Measurements from ENCODE around the gene RXRB.

Gene RXRB

DNA sequence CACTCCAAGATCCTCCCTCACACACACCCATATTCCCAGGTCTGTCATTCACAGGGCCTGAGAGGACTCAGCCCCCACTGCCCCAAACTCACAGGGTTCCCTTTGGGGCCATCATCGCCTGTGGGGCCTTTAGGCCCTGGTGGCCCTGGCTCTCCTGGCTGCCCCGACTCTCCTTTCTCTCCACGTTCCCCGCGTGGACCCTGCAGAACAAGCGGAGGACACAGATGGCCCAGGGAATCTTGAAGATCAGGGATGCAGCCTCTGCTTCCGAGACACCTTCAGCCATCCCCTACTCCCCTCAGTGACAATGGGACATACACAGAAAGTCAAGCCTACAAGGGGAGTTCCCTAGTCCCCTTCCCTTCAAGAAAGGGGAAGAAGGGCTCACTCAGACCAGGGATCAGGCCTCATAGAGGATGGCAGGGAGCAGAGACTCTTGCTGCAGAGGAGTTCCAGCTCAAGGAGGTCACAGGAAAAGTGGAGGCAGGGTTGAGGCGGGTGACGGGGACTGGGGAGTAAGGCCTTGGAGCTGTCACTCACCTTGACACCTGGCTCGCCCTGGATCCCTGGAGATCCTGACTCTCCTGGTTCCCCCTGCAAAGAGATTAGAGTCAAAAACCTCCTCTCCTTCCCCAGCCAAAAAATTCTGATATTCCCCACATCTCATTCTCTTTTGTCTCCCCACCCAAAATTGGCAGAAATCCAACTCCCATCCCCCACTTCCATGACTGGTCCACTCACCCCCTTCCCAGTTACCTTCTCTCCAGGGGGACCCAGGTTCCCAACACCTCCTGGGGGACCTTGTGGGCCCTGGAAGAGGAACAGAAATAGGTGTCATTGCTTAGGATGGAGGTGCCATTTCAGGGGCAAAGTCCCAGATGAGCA lies 30.9 kb downstream of the RXRB start:
- H3K79me1 ChIP-seq (ENCODE audit: low read length), result no peaks in the 10 kb centered on the region
- WGBS (ENCODE audit: extremely low coverage, insufficient coverage, low lambda C conversion rate), result no CpG with 5 or more reads among the region's 10 CpGs
- no peaks in the 10 kb centered on the region for H3K36me3 ChIP-seq (ENCODE audit: control insufficient read depth, insufficient read depth, low read length)

DNA sequence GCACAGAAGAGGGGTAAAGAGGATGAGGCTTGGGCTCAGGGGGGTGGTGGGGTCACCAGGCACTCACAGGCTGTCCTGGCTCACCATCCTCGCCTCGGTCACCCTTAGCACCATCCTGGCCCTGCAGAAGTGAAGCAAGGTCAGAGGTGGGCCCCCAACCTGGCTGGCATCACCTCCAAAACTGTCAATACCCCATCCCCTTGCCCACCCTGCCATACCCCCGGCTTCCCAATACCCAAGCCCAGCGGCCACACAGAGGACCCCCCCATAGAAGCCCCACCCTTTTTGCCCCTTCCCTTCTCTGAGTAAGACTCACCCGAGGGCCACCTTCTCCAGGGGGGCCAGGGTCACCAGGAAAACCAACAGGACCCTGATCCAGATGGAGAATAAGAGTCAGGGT lies 31.8 kb downstream of the RXRB start:
- Histone ChIP-seq H3K9ac (ENCODE audit: low read length) (no peak overlapping the region), H3K18ac (ENCODE audit: low read length) (no peak overlapping the region), H3K4me3 (ENCODE audit: low read length) (no peak overlapping the region), H3K4me1 (ENCODE audit: control insufficient read depth, low read depth, low read length) (no peaks in the 10 kb centered on the region), H2BK120ac (ENCODE audit: low read depth, low read length) (no peak overlapping the region), H3K23ac (ENCODE audit: low read length) (no peak overlapping the region), H3K79me2 (ENCODE audit: control insufficient read depth, insufficient read depth, low read length) (no peaks in the 10 kb centered on the region), H4K8ac (ENCODE audit: low read depth, low read length) (no peak overlapping the region), H2BK5ac (ENCODE audit: low read length) (no peak overlapping the region), H2BK15ac (replicated peaks; ENCODE audit: low read depth) (no peak overlapping the region), H3K56ac (ENCODE audit: low read length) (no peak overlapping the region), H3K4me2 (ENCODE audit: low read length) (no peak overlapping the region), H3K27me3 (ENCODE audit: insufficient read depth, low read length, poor library complexity) (no peaks in the 10 kb centered on the region), H3K36me3 (ENCODE audit: control insufficient read depth, insufficient read depth, low read length) (no peaks in the 10 kb centered on the region), H3K4ac (ENCODE audit: low read depth, low read length) (no peak overlapping the region), H3K27ac (ENCODE audit: low read depth, low read length) (no peak overlapping the region), H4K5ac (ENCODE audit: low read length) (no peak overlapping the region), H3K79me1 (ENCODE audit: low read length) (no peaks in the 10 kb centered on the region), H2AK5ac (ENCODE audit: low read length) (no peak overlapping the region)
- no peak for DNase-seq
- no CpG with 5 or more reads among the region's 5 CpGs for WGBS (ENCODE audit: extremely low coverage, insufficient coverage, low lambda C conversion rate)

More for the DNA sequence above, 30.9 kb downstream of the RXRB start:
- H3K27me3 ChIP-seq (ENCODE audit: insufficient read depth, low read length, poor library complexity), result no peaks in the 10 kb centered on the region
- H4K8ac ChIP-seq (ENCODE audit: low read depth, low read length), result no peak overlapping the region
- no peak overlapping the region for H3K4me2 ChIP-seq (ENCODE audit: low read length)
- no peak overlapping the region for H2BK5ac ChIP-seq (ENCODE audit: low read length)
- no peak overlapping the region for H4K5ac ChIP-seq (ENCODE audit: low read length)
- DNase-seq, result no peak
- H3K56ac ChIP-seq (ENCODE audit: low read length), result no peak overlapping the region
- no peaks in the 10 kb centered on the region for H3K79me2 ChIP-seq (ENCODE audit: control insufficient read depth, insufficient read depth, low read length)
- no peak overlapping the region for H3K9ac ChIP-seq (ENCODE audit: low read length)
- no peak overlapping the region for H2AK5ac ChIP-seq (ENCODE audit: low read length)
- no peak overlapping the region for H3K23ac ChIP-seq (ENCODE audit: low read length)
- H3K18ac ChIP-seq (ENCODE audit: low read length), result no peak overlapping the region
- H3K27ac ChIP-seq (ENCODE audit: low read depth, low read length), result no peak overlapping the region
- H3K4me1 ChIP-seq (ENCODE audit: control insufficient read depth, low read depth, low read length), result no peaks in the 10 kb centered on the region
- no peak overlapping the region for H3K4me3 ChIP-seq (ENCODE audit: low read length)
- H2BK15ac ChIP-seq (replicated peaks; ENCODE audit: low read depth), result no peak overlapping the region
- H3K4ac ChIP-seq (ENCODE audit: low read depth, low read length), result no peak overlapping the region
- H2BK120ac ChIP-seq (ENCODE audit: low read depth, low read length), result no peak overlapping the region

DNA sequence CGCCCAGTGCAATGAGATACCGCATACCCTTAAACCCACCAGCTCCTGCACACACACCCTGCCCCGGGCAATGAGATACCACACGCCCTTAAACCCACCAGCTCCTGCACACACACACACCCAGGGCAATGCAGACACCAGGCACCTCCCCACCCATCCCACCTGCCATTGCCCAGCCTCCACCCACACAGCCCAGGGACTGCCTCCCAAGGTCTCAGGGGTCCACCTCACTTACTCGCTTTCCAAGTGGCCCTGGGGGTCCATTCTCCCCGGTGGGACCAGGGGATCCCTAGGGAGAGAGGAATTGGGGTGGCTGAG lies 32.2 kb downstream of the RXRB start:
- DNase-seq, result no peak
- WGBS (ENCODE audit: extremely low coverage, insufficient coverage, low lambda C conversion rate), result no CpG with 5 or more reads among the region's 6 CpGs
- H2BK120ac ChIP-seq (ENCODE audit: low read depth, low read length), result no peak overlapping the region
- no peak overlapping the region for H3K4me2 ChIP-seq (ENCODE audit: low read length)
- H3K4me1 ChIP-seq (ENCODE audit: control insufficient read depth, low read depth, low read length), result no peaks in the 10 kb centered on the region
- H3K27me3 ChIP-seq (ENCODE audit: insufficient read depth, low read length, poor library complexity), result no peaks in the 10 kb centered on the region
- H4K8ac ChIP-seq (ENCODE audit: low read depth, low read length), result no peak overlapping the region
- no peak overlapping the region for H3K23ac ChIP-seq (ENCODE audit: low read length)
- H3K79me1 ChIP-seq (ENCODE audit: low read length), result no peaks in the 10 kb centered on the region
- H2AK5ac ChIP-seq (ENCODE audit: low read length), result no peak overlapping the region
- no peak overlapping the region for H4K5ac ChIP-seq (ENCODE audit: low read length)
- H3K4ac ChIP-seq (ENCODE audit: low read depth, low read length), result no peak overlapping the region
- H2BK5ac ChIP-seq (ENCODE audit: low read length), result no peak overlapping the region
- no peak overlapping the region for H3K4me3 ChIP-seq (ENCODE audit: low read length)
- H3K56ac ChIP-seq (ENCODE audit: low read length), result no peak overlapping the region
- H3K18ac ChIP-seq (ENCODE audit: low read length), result no peak overlapping the region
- no peaks in the 10 kb centered on the region for H3K79me2 ChIP-seq (ENCODE audit: control insufficient read depth, insufficient read depth, low read length)
- H3K36me3 ChIP-seq (ENCODE audit: control insufficient read depth, insufficient read depth, low read length), result no peaks in the 10 kb centered on the region
- no peak overlapping the region for H3K27ac ChIP-seq (ENCODE audit: low read depth, low read length)
- H2BK15ac ChIP-seq (replicated peaks; ENCODE audit: low read depth), result no peak overlapping the region
- H3K9ac ChIP-seq (ENCODE audit: low read length), result no peak overlapping the region

DNA sequence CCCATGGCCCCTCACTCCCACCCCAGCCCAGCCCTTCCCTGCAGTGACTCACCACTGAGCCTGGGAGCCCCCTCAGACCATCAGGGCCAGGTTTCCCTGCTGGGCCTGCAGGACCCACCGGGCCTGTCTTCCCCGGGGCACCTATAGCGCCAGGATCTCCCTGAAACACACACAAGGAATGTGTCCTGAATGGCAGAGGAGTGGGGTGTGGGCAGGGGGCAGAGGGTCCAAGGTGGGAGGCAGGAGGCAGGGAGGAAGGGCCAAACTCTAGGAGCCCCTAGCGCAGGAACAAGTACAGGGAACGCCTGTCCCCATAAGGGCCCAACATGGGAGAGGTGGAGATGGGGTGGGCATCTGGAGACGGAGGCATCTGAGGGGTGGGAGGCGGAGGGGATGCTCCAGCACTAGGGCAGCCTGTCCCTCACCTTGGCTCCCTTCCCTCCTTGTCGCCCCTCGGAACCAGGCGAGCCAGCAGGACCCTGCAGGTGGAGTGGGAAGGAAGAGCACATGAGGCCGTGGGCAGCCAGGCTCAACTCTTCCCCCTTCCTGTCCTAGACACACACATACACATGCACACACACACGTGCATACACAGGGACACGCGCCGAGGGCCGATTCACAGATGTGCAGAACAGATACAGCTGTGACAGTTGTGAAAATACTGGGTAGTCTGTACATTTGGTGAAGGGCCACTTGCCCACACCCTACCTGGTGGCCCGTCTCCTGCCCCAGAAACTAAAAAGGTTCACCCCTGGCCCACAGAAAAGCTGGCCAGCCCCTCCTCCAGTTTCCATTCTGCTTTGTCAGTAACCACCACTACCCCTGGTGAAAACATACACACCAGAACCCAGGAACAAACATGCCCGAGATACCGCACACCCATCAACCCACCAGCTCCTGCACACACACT lies 32.8 kb downstream of the RXRB start:
- Histone ChIP-seq H3K9ac (ENCODE audit: low read length) (no peak overlapping the region), H2BK15ac (replicated peaks; ENCODE audit: low read depth) (no peak overlapping the region), H2BK5ac (ENCODE audit: low read length) (no peak overlapping the region), H3K23ac (ENCODE audit: low read length) (no peak overlapping the region), H3K18ac (ENCODE audit: low read length) (no peak overlapping the region), H3K4ac (ENCODE audit: low read depth, low read length) (no peak overlapping the region), H3K4me2 (ENCODE audit: low read length) (no peak overlapping the region), H3K36me3 (ENCODE audit: control insufficient read depth, insufficient read depth, low read length) (no peaks in the 10 kb centered on the region), H3K4me3 (ENCODE audit: low read length) (no peak overlapping the region), H3K56ac (ENCODE audit: low read length) (no peak overlapping the region), H2BK120ac (ENCODE audit: low read depth, low read length) (no peak overlapping the region), H2AK5ac (ENCODE audit: low read length) (no peak overlapping the region), H3K79me1 (ENCODE audit: low read length) (no peaks in the 10 kb centered on the region), H3K4me1 (ENCODE audit: control insufficient read depth, low read depth, low read length) (no peaks in the 10 kb centered on the region), H4K5ac (ENCODE audit: low read length) (no peak overlapping the region), H3K27me3 (ENCODE audit: insufficient read depth, low read length, poor library complexity) (no peaks in the 10 kb centered on the region), H3K27ac (ENCODE audit: low read depth, low read length) (no peak overlapping the region), H4K8ac (ENCODE audit: low read depth, low read length) (no peak overlapping the region), H3K79me2 (ENCODE audit: control insufficient read depth, insufficient read depth, low read length) (no peaks in the 10 kb centered on the region)
- DNase-seq, result no peak
- no CpG with 5 or more reads among the region's 19 CpGs for WGBS (ENCODE audit: extremely low coverage, insufficient coverage, low lambda C conversion rate)

DNA sequence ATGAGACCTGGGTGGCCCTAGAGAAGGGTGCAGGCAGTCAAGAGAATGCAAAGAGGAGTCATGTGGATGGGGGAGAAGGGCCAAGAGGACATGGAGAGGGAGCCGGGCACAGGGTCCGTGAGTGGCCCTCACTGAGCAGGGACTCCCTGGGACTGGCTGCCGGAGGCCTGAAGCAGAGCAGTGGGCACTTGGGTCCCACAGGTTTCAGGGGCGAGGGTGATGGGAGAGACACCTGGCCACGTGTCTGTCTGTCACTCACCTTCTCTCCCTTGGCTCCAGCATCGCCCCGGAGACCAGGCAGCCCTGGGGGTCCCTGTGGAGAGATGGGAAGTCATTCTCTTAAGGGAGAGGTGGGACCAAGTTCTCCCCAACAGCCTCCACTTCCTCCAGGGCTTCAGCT lies 33.7 kb downstream of the RXRB start:
- no CpG with 5 or more reads among the region's 7 CpGs for WGBS (ENCODE audit: extremely low coverage, insufficient coverage, low lambda C conversion rate)
- no peak for DNase-seq
- no peak overlapping the region for H3K56ac ChIP-seq (ENCODE audit: low read length)
- H3K4me1 ChIP-seq (ENCODE audit: control insufficient read depth, low read depth, low read length), result no peaks in the 10 kb centered on the region
- no peak overlapping the region for H3K4me3 ChIP-seq (ENCODE audit: low read length)
- no peak overlapping the region for H4K8ac ChIP-seq (ENCODE audit: low read depth, low read length)
- no peak overlapping the region for H2AK5ac ChIP-seq (ENCODE audit: low read length)
- H4K5ac ChIP-seq (ENCODE audit: low read length), result no peak overlapping the region
- no peak overlapping the region for H2BK15ac ChIP-seq (replicated peaks; ENCODE audit: low read depth)
- no peak overlapping the region for H2BK120ac ChIP-seq (ENCODE audit: low read depth, low read length)
- no peak overlapping the region for H3K18ac ChIP-seq (ENCODE audit: low read length)
- no peak overlapping the region for H3K4ac ChIP-seq (ENCODE audit: low read depth, low read length)
- H3K79me1 ChIP-seq (ENCODE audit: low read length), result no peaks in the 10 kb centered on the region
- no peaks in the 10 kb centered on the region for H3K27me3 ChIP-seq (ENCODE audit: insufficient read depth, low read length, poor library complexity)
- no peak overlapping the region for H3K4me2 ChIP-seq (ENCODE audit: low read length)
- no peaks in the 10 kb centered on the region for H3K36me3 ChIP-seq (ENCODE audit: control insufficient read depth, insufficient read depth, low read length)
- no peaks in the 10 kb centered on the region for H3K79me2 ChIP-seq (ENCODE audit: control insufficient read depth, insufficient read depth, low read length)
- H3K27ac ChIP-seq (ENCODE audit: low read depth, low read length), result no peak overlapping the region
- no peak overlapping the region for H2BK5ac ChIP-seq (ENCODE audit: low read length)
- no peak overlapping the region for H3K23ac ChIP-seq (ENCODE audit: low read length)
- H3K9ac ChIP-seq (ENCODE audit: low read length), result no peak overlapping the region

All from mesendoderm (in vitro differentiated cells).